Fibroblast of gingiva (primary cell): ENCODE measurements around the gene NKX2-2.

ENCODE experiments used
- DNase-seq: peaks from one replicate; pipeline ENCODE4 v3.0.0-alpha.2; 2011; ENCODE audit warnings: low read depth

NKX2-2 gene

DNA sequence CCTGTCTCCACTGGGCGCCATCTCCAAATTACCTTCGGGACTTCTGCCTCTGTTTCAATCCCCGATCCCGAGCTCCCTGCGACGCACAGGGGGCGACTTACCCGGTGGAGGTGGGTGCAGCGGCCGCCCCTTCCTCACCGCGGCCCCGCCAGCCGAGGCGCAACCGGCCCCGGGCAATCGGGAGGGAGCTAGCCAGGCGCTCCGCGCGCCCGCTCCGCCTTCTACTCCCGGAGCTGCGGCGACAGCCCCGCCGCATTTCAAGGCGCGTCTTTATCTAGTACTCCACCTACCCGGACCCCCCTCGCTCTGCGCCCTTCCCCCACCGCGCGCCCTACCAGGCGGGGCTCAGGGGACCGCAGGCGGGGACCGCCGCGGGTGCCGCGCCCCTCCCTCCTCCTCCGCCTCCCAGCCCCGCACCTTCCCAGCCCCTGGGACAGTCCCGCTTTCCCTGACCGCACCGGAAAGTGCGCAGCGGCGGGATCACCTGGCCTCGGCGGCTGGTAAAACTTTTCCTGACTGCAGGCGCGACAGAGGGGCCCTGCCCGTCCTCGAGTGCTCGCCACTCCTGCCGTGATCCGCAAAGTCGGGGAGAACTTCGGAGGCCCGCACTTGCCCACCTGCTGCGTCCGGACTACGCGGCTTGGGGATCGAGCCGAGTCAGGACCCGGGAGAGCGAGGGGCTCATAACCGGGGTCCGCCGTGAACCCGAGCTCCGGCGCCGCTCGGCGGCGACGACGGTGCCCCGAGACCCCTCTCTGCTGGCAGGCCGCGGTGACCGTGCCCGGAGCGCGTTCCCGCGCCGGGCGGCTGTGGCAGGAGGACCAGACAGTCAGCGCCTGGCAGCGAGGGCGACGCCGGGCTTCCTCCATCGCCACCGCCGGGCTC, 8.0 kb upstream of the NKX2-2 start:
- DNase-seq: no peak

DNA sequence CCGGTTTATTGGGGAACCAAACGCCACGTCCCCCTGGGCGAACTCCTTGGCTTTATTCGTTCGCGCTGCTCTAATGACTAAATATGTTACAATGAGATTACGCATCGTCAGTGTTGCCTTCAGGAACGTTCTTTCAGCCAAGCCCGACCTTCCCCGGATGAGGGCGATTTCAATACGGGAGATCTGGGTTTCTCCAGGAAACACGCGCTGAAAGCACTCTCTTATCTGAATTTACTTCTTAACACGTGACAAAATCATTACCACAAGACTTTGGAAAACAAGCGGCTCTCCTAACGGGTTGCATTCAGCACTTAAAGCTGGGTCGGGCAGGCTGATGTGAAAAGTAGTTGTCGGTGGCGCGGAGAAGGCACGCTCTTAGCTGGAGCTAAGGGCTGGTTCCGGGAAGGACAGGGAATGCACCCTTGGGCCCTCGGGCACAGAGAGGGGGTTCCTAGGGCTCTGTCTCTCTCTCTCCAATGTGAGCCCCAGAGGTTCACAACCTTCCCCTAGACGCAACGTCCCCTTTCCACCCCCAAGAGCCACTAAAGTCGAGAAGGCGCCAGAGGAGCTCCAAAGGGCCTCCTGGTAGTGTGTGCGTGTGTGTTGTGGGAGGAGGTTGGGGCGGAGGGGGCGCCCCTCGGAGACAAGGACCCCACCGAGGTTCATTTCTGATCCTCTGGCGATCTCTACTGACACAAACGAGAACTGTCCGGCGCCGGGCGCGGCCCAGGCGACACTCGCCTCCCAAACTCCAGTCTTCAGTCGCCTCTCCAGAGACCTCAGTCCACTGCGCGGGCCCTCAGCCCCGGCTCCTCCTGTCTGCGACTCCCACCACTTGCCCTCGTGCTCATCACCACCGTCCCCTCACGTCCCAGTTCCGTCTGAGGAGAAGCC, 7.1 kb upstream of the NKX2-2 start:
- DNase-seq: no peak

DNA sequence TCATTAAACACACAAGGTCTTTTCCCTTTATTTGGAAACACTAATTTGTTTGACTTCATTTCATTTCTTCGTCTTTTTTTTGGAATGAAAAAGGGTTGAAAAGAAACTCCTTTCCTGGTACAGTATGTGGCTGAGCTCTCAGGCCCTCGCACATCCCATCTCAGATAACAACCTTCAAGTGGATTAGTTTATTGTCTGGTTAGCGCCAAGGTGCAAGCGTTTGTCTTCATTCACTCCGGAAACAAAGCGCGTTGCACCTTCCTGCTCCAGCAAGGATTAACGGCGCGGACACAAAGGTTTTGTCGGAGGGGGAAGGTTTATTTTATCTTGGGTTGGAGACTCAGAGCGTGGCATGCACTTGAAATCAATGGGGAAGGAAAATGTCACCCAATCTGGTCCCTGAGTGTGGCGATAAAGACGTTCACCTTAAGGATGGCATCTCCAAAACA, 5.3 kb upstream of the NKX2-2 start:
- DNase-seq: no peak

DNA sequence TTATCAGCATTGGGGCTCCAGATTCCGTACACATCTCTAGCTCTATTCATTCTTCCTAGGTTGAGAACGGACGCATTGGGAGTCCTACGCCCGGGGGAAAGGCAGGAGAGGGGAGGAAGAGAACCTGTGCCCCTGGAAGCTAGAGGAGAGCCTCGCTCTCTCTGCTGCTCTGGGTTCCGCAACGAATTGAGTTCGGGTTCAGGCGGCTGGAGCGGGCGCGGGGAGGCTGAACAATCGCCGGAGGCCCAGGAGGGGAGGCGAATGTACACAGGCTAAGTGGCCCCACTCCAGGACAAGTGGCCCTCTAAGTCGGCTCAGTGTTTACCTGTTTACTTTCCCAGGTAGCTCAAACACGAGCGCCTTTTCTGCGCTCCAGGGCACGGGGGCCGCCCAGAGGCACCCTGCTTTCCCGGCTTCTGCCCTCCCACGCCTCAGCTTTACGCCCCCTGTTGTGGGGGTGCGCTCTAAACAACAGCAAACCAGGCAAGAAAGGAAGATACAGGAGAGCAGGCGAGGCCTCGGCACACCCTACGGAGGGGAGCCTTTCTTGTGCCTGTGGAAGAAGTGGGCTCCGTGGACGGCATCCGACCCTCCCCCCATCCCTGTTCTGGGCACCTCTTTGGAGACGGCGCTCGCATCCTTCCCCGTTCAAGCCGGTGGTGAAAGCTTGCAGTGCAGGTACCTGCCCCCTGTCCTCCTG, 4.6 kb upstream of the NKX2-2 start:
- no peak for DNase-seq

DNA sequence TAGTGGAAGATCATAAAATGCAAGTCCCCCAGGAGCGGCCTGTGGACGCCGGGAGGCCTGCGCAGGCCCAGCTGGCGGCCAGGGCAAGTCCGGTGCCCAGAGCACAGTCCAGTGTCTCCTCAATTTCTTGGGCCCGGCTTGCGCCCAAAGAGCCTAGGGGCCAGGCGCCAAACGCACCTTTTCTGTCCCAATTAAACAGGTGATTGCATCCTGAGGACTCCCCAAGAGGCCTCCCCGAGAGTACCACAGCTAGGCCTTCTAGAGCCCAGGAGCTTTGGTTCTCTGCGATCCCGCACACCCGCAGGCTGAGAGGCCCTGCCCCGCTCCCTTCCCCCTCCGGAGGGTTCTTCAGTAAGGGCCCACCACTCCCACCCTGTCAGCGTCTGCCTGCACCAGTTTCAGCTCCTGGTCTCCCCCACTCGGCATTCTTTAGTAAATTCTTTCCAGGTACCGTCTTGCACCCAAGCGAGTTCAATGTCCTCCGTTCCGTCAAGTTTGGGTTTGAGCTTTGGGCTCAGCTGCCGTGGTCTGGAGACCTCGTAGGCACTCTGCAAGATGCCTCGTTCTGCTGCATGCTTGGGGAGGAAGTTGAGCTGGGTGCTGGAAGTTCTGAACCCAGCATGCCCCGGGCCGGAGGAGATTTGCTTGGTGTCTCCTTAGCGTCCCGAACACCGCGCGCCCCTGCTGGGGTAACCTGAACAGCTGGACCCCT, 3.9 kb upstream of the NKX2-2 start:
- no peak for DNase-seq

DNA sequence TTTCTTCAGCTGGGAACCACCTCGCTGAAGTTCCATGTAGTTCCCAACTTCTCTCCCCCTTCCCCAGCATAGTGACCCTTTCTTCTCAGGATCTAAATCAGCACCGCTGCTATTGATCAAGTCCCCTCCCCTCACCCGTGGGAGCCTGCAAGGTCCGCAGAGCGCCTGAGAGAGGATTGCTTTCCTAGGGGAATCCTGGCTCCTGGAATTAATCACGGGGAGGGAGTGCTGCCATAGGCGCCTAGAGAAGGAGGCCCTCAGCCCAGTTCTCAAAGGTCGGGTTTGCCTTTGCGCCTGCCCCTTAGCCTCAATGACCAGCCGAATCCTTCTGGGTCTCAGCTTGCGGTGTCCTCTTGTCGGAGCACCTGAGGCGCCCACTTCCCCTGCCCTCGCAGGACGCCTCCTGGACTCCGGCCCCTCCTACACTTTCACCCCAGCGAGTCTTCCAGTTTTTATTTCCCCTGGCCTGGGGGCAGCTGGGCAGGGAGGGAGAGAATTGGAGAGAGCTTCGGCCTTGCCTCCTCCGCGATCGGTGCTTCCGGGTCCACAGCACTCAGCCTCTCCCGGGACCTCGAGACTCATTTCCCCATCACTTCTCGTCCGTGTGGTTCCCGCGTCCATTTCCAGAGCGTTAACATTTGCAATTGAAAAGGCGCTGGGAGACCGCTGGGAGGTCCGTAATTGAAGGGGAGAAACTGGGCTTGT, 3.1 kb upstream of the NKX2-2 start:
- DNase-seq: no peak

DNA sequence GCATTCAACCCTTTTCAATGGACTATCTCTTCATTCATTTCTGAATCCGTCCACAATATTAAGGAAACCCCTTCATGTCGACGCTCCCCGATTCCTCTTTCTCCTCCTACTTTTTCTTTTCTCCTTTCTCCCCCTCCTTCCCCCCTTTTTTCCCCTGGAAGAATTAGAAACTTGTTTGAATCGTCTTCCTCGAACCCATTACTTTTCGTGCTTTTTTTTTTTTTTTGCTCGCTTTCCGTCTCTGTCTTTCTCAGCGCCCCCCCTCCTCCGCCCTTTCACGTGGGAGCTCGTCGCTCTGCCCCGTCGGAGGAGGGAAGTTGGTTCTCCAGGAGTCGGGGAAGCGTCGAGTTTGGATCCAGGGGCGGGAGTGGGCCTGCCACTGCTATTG, 2.3 kb upstream of the NKX2-2 start:
- DNase-seq: no peak

DNA sequence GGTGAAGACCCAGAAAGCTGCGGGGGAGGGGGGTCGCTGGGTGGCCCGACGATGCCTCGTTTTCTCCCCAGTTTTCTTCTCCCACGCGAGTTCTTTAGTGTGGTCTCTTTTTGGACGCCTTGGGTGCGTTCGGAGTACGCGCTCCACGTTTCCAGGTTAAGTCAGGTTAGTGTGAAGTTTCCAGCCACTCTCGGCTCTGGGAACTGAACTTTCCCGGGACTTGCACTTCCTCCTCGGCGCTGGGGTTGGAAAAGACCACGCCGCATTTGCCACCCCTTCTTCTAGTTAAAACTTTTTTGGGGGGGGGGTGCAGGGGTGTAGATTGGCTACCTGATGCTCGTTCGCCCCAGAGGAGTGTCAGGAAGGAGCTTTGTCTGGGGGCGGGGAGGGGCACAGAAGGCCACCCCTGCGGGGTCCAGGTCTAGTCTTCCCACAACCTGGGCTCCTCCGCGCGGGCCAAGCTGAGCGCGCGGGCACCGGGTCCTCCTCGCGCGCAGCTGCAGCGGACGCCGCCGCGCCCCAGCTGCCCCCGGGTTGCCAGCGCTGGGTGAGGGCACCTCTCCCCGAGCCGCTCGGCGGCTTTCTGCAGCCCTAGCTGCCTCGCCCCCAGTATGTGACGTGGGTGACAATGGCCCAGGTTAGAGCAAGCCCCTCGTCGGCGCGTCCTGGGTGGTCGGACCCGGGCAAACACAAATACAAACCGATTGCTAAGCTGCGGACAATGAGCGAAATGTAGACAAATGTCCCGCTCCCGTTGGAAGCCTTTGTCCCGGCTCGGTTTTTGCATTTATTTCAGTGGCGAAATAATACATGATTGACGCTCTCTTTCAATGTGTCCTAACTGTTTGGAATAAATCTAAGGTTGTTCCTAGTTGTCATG, 1.7 kb upstream of the NKX2-2 start:
- no peak for DNase-seq

DNA sequence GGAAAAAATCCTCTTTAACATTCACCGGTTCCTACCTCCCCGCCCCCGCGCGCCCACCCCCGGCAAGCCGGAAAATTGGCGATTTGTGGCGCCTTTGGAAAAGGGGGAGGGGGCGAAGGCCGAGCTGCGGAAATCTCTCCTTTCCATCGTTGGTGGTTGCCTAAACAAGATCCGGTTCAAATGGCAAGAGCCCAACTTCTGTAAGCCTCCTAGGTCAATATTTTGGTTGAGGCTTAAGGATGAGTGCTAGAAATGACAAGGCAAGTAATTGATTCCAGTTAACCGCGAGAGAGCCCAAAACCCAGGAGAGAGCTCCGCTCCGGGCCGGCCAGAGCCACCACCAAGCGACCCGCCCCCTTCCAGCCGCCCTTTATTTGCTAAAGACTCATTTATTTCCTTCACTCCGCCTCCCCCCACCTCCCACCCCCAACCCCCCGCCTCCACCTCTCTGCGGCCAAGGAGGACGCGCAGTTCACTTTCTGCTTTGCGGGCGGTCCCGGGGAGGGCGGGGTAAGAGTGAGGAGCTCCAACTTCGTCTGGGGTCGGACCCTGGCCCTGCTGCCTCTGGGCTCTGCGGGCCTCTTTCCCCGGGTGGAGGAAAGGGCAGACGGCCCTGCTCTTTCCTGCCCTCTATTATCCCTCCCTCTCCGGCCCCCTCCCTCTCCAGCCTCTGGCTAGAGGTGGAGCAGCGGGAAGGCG, 838 bp upstream of the NKX2-2 start:
- DNase-seq: no peak

DNA sequence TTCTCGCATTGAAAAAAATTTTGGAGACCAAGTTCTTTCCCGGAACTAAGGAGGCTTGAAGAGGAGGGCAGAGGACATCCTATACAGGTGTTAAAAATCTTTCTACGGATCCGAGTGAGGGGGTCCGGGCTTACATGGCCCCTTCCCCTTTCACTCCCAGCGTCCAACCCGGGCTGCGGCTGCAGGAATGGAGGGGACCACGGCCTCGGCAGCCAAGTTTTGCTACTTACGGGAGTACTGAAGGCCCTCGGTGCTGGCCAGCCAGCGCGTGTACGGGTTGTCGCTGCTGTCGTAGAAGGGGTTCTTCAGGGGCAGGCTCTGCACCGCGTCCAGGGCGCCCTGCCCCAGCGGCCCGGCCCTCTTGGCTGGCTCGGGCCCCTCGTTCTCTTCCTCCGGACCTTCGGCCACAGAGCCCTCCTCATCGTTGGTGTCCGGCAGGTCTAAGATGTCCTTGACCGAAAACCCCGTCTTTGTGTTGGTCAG, 642 bp downstream of the NKX2-2 start:
- no peak for DNase-seq

DNA sequence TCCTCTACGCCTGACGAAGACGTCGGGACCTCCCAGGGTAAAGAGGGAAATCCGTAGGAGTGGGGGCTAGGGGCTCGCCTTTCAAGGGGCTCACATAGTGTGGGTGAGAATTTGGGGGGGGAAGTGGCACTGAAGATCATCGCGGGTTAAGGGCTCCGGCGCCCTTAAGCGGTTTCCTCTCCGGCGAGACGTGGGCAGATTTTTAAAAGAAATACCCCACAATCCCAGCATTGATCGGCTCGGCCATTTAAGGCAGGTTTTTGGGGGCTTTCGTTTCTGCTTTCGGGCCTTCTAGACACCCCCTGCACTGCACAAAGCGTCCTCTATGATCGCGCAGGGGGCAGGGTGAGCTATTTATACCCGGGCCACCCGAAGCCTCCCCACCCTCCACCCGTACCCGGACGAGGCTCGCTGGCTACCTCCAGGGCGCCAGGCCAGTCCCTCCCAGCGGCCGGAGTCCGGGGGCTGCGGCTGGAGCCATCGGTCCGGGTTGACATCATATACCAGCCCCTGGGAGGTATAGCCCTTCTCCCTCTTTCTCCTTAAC, 1.2 kb downstream of the NKX2-2 start:
- DNase-seq: no peak

DNA sequence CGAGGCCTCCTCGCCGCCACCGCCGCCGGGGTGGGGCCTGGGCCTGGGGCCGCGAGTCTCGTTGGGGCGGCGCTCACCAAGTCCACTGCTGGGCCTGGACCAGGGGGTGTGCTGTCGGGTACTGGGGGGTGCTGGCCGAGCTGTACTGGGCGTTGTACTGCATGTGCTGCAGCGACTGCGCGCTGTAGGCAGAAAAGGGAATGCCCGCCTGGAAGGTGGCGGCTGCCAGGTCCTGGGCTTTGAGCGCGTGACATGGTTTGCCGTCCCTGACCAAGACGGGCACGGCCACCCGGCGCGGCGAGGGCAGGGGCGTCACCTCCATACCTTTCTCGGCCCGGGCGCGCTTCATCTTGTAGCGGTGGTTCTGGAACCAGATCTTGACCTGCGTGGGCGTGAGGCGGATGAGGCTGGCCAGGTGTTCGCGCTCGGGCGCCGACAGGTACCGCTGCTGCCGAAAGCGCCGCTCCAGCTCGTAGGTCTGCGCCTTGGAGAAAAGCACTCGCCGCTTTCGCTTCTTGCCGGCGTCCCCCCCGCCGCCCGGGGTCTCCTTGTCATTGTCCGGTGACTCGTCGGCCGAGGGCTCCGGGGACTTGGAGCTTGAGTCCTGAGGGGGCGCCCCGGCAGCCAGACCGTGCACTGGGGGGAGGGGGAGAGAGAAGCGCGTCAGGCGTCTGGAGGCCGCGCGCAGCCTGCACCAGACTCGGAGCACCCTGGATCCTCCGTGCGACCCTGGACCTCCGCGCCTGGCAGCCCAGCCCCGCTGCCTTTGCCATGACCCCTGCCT, 1.8 kb downstream of the NKX2-2 start:
- DNase-seq: no peak

DNA sequence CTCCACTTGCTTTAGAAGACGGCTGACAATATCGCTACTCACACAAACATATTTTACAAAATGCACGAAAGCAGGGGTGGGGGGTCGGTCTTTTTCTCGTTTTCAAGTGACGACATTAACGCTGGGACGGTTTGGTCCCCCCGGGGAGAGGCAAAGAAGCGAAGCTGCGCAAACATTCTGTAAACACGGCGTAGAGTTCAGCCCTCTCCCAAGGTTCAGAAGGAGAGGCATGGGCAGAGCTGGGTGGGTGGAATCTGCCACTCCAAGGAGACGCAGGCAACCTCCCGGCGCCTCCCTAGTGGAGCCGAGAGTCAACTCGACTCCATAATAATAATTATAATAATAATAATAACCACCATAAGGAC, 2.4 kb downstream of the NKX2-2 start:
- DNase-seq: no peak

DNA sequence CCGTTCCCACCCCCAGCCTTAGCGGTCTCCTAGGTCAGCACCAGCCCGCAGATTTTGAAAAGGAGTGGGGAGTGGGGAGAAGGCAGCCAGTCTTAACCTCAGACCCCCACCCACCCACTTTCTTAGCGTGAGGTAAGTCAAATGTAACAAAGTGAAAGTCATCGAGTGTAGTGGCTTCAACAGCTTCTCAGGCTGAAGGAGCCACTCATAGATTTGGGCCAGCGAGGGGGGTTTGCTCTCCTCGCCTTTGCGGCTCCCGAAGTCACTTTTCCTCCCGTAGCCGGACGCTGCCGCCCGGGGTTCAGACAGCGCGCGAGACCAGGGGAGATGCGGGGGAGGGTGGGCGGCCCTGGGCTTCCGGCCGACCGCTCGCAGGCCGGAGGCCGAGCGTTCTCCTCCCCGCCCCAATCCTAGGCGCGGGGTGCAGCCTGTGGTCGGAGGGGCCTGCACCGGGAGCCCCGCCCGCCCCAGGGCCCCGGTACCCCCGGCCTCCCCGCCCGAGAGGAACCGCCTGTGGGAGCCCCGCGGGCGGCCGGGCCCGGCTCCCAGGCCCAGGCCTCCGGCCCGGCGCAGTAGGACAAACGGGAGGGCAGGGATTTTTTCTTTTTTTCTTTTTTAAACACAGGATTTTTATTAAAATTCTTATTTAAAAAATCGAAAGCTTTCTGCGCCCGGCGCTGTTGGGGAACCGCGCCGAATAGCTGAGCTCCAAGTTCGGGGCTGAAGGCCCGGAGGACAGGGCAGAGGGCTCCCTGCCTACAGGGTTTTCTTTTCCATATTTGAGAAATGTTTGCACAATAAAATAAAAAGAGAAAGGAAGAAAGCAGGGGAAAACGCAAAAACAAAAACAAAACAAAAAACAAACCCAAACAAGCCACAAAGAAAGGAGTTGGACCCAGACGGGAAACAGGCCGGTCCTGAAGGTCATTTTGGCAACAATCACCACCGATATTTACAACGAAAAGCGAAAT, 3.2 kb downstream of the NKX2-2 start:
- no peak for DNase-seq

DNA sequence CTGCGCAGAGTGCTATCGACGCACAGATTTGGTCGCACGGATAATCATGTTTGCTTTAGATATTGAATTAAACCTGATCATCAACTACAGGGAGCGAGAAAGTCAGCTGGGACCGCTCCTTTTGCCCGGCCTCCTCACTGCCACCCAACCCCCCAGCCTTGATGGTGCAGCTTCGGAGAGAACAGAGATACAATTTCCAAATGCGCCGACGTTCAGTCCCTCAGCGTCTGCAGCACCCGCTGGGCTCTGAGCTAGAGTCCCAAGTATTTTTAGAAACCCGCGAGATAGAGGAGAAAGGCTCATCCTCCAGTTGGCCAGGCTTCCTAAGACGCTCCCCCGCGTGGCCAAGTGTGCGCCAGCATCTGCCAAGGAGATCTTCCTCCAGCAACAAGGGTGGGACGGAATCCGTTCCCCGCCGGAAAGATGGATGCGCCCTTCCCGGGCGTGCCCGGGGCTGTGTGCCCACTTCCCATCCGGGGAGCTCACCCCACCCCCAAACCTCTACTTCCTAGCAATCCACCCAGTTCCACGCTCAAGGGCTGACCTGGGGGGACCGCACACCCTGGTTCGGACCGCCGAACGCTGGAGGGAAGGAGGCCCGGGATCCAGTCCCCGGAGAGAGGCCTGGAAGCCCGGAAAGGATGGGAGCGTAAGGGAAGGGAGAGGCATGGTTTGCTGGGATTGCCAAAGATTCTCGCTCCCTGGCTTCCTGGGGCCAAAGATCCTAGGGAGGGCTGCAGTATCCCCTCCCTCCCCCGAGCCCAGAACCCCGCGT, 4.1 kb downstream of the NKX2-2 start:
- DNase-seq: peak; percentile 42

DNA sequence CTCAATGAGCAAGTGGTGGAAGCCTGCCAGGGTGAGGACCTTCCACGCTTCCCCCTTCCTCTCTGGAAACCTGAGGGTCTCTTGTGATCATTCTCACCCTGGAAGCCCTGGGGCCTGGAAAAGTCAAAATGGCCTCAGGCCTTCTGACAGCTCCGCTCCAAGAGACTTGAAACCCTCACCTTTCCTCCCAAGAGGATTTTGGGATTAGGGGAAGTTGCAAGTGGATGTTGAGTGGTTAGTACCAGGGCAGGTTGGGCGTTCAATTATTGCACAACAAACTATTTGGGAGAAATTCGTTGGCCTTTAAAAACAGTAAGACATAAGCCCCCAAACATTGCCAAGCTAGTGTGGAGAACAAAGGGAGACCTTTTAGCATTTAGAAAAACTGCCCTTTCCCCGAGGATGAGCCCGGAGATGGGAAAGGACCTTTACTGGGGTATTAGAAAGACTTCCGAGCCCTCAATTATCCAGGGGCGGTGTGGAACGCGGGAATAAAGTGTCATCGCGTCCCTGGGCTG, 4.7 kb downstream of the NKX2-2 start:
- no peak for DNase-seq
